SK-N-SH treated with all-trans-retinoic acid at 6 μM for 48 hours (cell line): ENCODE measurements around the gene METAP1D.
A peak's percentile ranks its signal among the peaks of the same experiment; 100 is the strongest.

ENCODE experiments used
- ATAC-seq: fragments of 200-7000 bp; cut with Tn5 transposase; 3 replicates; pipeline ENCODE4 v1.9.1; 2020; ENCODE audit warnings: mild to moderate bottlenecking, moderate library complexity
- ARNTL ChIP-seq: fragments of 450-650 bp; formaldehyde crosslinking; IDR thresholded peaks from 2 replicates; pipeline ENCODE4 v1.5.0; 2020; ENCODE audit warnings: low read depth, mild to moderate bottlenecking, moderate library complexity, borderline replicate concordance
- CSDC2 ChIP-seq: fragments of 250-450 bp; sonication (Bioruptor Pico); IDR thresholded peaks from 2 replicates; pipeline ENCODE4 v1.5.0; 2020; ENCODE audit warnings: mild to moderate bottlenecking, moderate library complexity
- ISL1 ChIP-seq: fragments of 250-450 bp; sonication (Bioruptor Pico); IDR thresholded peaks from 2 replicates; pipeline ENCODE4 v2.1.2; 2022; ENCODE audit warnings: mild to moderate bottlenecking, moderate library complexity
- OSR1 ChIP-seq: fragments of 250-450 bp; sonication (Bioruptor Pico); IDR thresholded peaks from 2 replicates; pipeline ENCODE4 v1.8.0; 2022; ENCODE audit warnings: moderate library complexity, mild to moderate bottlenecking, inconsistent platforms
- PATZ1 ChIP-seq: fragments of 250-450 bp; sonication (Bioruptor Pico); IDR thresholded peaks from 2 replicates; pipeline ENCODE4 v1.8.0; 2020; ENCODE audit warnings: mild to moderate bottlenecking, moderate library complexity, borderline replicate concordance
- POU6F1 ChIP-seq: fragments of 250-450 bp; sonication (Bioruptor Pico); IDR thresholded peaks from 2 replicates; pipeline ENCODE4 v1.8.0; 2021; ENCODE audit warnings: low read depth, mild to moderate bottlenecking, moderate library complexity, borderline replicate concordance
- PPARA ChIP-seq: fragments of 250-450 bp; sonication (Bioruptor Pico); IDR thresholded peaks from 2 replicates; pipeline ENCODE4 v1.5.0; 2020; ENCODE audit warnings: mild to moderate bottlenecking, borderline replicate concordance
- SNAI2 ChIP-seq: fragments of 250-450 bp; sonication (Bioruptor Pico); IDR thresholded peaks from 2 replicates; pipeline ENCODE4 v1.5.0; 2020; ENCODE audit warnings: mild to moderate bottlenecking, moderate library complexity
- TOX ChIP-seq: fragments of 250-450 bp; sonication (Bioruptor Pico); IDR thresholded peaks from 2 replicates; pipeline ENCODE4 v1.8.0; 2021; ENCODE audit warnings: mild to moderate bottlenecking, moderate library complexity, borderline replicate concordance
- TSHZ2 ChIP-seq: fragments of 250-450 bp; sonication (Bioruptor Pico); IDR thresholded peaks from 2 replicates; pipeline ENCODE4 v1.5.0; 2020; ENCODE audit warnings: mild to moderate bottlenecking, moderate library complexity
- ZC3H10 ChIP-seq: fragments of 250-450 bp; sonication (Bioruptor Pico); IDR thresholded peaks from 2 replicates; pipeline ENCODE4 v1.5.1; 2021; ENCODE audit warnings: mild to moderate bottlenecking, moderate library complexity
- ZNF565 ChIP-seq: fragments of 450-650 bp; formaldehyde crosslinking; conservative IDR thresholded peaks from 2 replicates; pipeline ENCODE4 v1.5.0; 2020; ENCODE audit warnings: low read depth, mild to moderate bottlenecking, moderate library complexity
- ZNF70 ChIP-seq: fragments of 450-650 bp; formaldehyde crosslinking; IDR thresholded peaks from 2 replicates; pipeline ENCODE4 v1.5.0; 2020; ENCODE audit warnings: mild to moderate bottlenecking, moderate library complexity
- ZNF8 ChIP-seq: fragments of 450-650 bp; formaldehyde crosslinking; IDR thresholded peaks from 2 replicates; pipeline ENCODE4 v1.5.0; 2020; ENCODE audit warnings: mild to moderate bottlenecking, moderate library complexity

METAP1D gene

GRCh38 chr2:172085460-172086159, 85.9 kb downstream of the METAP1D start, which contains the start of gene DLX1:
TSS of gene DLX1 (plus strand) at chr2:172085507. CDS start at chr2:172085678, 171 bp downstream.
- TF ChIP-seq TSHZ2 = no peak
- TF ChIP-seq ZNF8 (CRISPR knock-in tag) = no peak
- TF ChIP-seq ZNF565 (CRISPR knock-in tag) = no peak
- TF ChIP-seq TOX = no peak
- no peak for TF ChIP-seq ZC3H10 (CRISPR knock-in tag)
- no peak for TF ChIP-seq POU6F1 (CRISPR knock-in tag)
- no peak for TF ChIP-seq PATZ1
- TF ChIP-seq ZNF70 (CRISPR knock-in tag) = no peak
- TF ChIP-seq, all 23 proteins: peak for 0
- peak; percentile 13 for ATAC-seq

- peak; percentile 4 for ATAC-seq
- TF ChIP-seq ARNTL = no peak
- no peak for TF ChIP-seq OSR1 (CRISPR knock-in tag)
- no peak for TF ChIP-seq ISL1
- TF ChIP-seq PPARA (CRISPR knock-in tag) = no peak
- TF ChIP-seq ZC3H10 (CRISPR knock-in tag) = no peak
- TF ChIP-seq TOX = no peak
- TF ChIP-seq POU6F1 (CRISPR knock-in tag) = no peak
Measured at GRCh38 chr2:172086241-172087206, 86.8 kb downstream of the METAP1D start.

- no peak for ATAC-seq
- TF ChIP-seq PPARA (CRISPR knock-in tag) = no peak
- no peak for TF ChIP-seq ZNF565 (CRISPR knock-in tag)
Measured at GRCh38 chr2:172087207-172087779, 87.5 kb downstream of the METAP1D start.

- no peak for ATAC-seq
- TF ChIP-seq CSDC2 (CRISPR knock-in tag) = no peak
- TF ChIP-seq ZNF565 (CRISPR knock-in tag) = no peak
- no peak for TF ChIP-seq ARNTL
- TF ChIP-seq OSR1 (CRISPR knock-in tag) = no peak
- TF ChIP-seq SNAI2 (CRISPR knock-in tag) = no peak
- TF ChIP-seq ZNF8 (CRISPR knock-in tag) = no peak
- TF ChIP-seq TOX = no peak
- TF ChIP-seq POU6F1 (CRISPR knock-in tag) = no peak
- TF ChIP-seq, all 23 proteins: peak for 0
Measured at GRCh38 chr2:172087780-172088244, 88.1 kb downstream of the METAP1D start.
